Transverse colon (tissue), 4 donors: ENCODE results near the gene RABGAP1. TPM values are rescaled to one million over a fixed set of nuclear protein-coding genes. Genes with fewer than 3 reads are reported as not detected.
A peak's percentile ranks its signal among the peaks of the same experiment; 100 is the strongest.

Source experiments
- DNase-seq: peaks from one replicate; pipeline ENCODE4 v3.0.0-alpha.2; 2019
- H3K27ac ChIP-seq, 4 donors: fragments of 200-600 bp; sonication (generic); 2 replicates each; pipeline ENCODE4 v1.5.1; 2016 to 2018; ENCODE audit warnings: inconsistent platforms in 4 of 4
- H3K27me3 ChIP-seq: fragments of 200-600 bp; sonication (generic); 2 replicates; pipeline ENCODE4 v1.5.1; 2017; ENCODE audit warnings: inconsistent platforms
- H3K36me3 ChIP-seq, 4 donors: fragments of 200-600 bp; sonication (generic); 2 replicates each; pipeline ENCODE4 v1.5.1; 2017 to 2019; ENCODE audit warnings: inconsistent platforms in 4 of 4
- H3K4me1 ChIP-seq, 4 donors: fragments of 200-600 bp; sonication (generic); 2 replicates each; pipeline ENCODE4 v1.5.1; 2017 to 2020; ENCODE audit warnings: inconsistent platforms in 4 of 4
- H3K4me3 ChIP-seq, 4 donors: fragments of 200-600 bp; sonication (generic); 1 replicate in 1 of 4; 2 replicates in 3 of 4; pipeline versions ENCODE4 v1.5.1 to v1.6.1; 2017 to 2019; ENCODE audit warnings: inconsistent platforms in 4 of 4
- H3K9me3 ChIP-seq, 2 donors: fragments of 200-600 bp; sonication (generic); 2 replicates each; pipeline ENCODE4 v1.5.1; 2017 to 2019; ENCODE audit warnings: inconsistent platforms in 2 of 2
- CTCF ChIP-seq, 5 experiments: fragments of 200-600 bp in 3 of 5; fragments of 450-650 bp in 2 of 5; sonication (generic) in 3 of 5; IDR thresholded peaks; 1 replicate in 2 of 5; 2 replicates in 3 of 5; pipeline ENCODE4 v1.5.1; 2016 to 2017; ENCODE audit warnings: antibody characterized with exemption in 5 of 5, inconsistent platforms in 3 of 5, mild to moderate bottlenecking in 2 of 5, moderate library complexity in 1 of 5
- EP300 ChIP-seq: sonication (generic); formaldehyde crosslinking; IDR thresholded peaks from one replicate; pipeline ENCODE4 v1.6.1; 2017; ENCODE audit warnings: antibody characterized with exemption, low read depth
- POLR2A ChIP-seq: fragments of 450-650 bp; IDR thresholded peaks from one replicate; pipeline ENCODE4 v1.6.1; 2016; ENCODE audit warnings: antibody characterized with exemption, mild to moderate bottlenecking, moderate library complexity
- POLR2AphosphoS5 ChIP-seq, 3 donors: sonication (generic); formaldehyde crosslinking; IDR thresholded peaks; one replicate each; pipeline ENCODE4 v1.6.1; 2016; ENCODE audit warnings: antibody characterized with exemption in 3 of 3
- WGBS, 2 donors: methylation state at CpG; one replicate each; pipeline ENCODE4 v1.1.5; 2018; ENCODE audit warnings: low coverage in 1 of 2; 5-methylcytosine and 5-hydroxymethylcytosine counted together
- in situ Hi-C, 4 donors: fragments of 200-750 bp; cut with MboI; loops; one replicate each; pipeline versions ENCODE4 v1.15.0 to v1.15.1; 2017; ENCODE audit warnings: low sequenced_read_pairs in 3 of 4, low pct_ligation_motif_present in 1 of 4, low pct_unique_long_range_greater_than_20kb in 1 of 4
- intact Hi-C: fragments of 100-400 bp; cut with DNase I; formaldehyde crosslinking; loops from one replicate; pipeline ENCODE4 v1.15.1; 2023; ENCODE audit warnings: low total_unique reads
- total RNA-seq, 4 donors: library from RNA; depleted of rRNA; stranded (reverse); fragments of >200 nt; gene quantifications; one replicate each; pipeline ENCODE4 v1.1.0, GENCODE V29; 2016

RABGAP1 gene
- total RNA-seq, 4 donors from 2014 or later, result 56.1 to 114 (median 88.9) TPM

GRCh38 chr9:123039617-123040219 lies 98.9 kb downstream of the RABGAP1 start:
- H3K36me3 ChIP-seq, result no peaks in the 10 kb centered on the region
- H3K9me3 ChIP-seq, result no peaks in the 10 kb centered on the region
- DNase-seq, result no peak
- peaks cover 0 to 6% (median 0%) of the 10 kb centered on the region in 4 donors for H3K4me1 ChIP-seq
- TF ChIP-seq POLR2AphosphoS5 (IDR thresholded peaks at IDR 0.05) (no peak), EP300 (no peak), POLR2A (no peak), CTCF (IDR thresholded peaks at IDR 0.05) (no peak)
- H3K27ac ChIP-seq, result peak overlapping the region in 2 of 4 donors; percentile 18 to 31
- 83 to 89% methylated on average over 1 of the region's 1 CpG for WGBS, 2 donors
- intact Hi-C loops (no loop called here), in situ Hi-C loops (no loop called here)
- H3K27me3 ChIP-seq, result no peaks in the 10 kb centered on the region
- H3K4me3 ChIP-seq, result no peak overlapping the region

- DNase-seq, result no peak
- H3K36me3 ChIP-seq, result no peaks in the 10 kb centered on the region
- H3K4me1 ChIP-seq, result peaks cover 0 to 11% (median under 1%) of the 10 kb centered on the region in 4 donors
- TF ChIP-seq POLR2A (no peak), POLR2AphosphoS5 (IDR thresholded peaks at IDR 0.05) (no peak), EP300 (no peak), CTCF (IDR thresholded peaks at IDR 0.05) (no peak)
- no peaks in the 10 kb centered on the region for H3K9me3 ChIP-seq
- H3K27ac ChIP-seq, result no peak overlapping the region
- intact Hi-C loops (no loop called here), in situ Hi-C loops (no loop called here)
- no peaks in the 10 kb centered on the region for H3K27me3 ChIP-seq
- no peak overlapping the region for H3K4me3 ChIP-seq
- 71 to 86% methylated on average over 1 of the region's 1 CpG for WGBS, 2 donors
These were observed 100.0 kb downstream of the RABGAP1 start for GRCh38 chr9:123040801-123041200.

GRCh38 chr9:123041489-123041888 lies 100.7 kb downstream of the RABGAP1 start:
- intact Hi-C loops, result no loop called here
- peaks cover 0 to 17% (median 4%) of the 10 kb centered on the region in 4 donors for H3K4me1 ChIP-seq
- H3K36me3 ChIP-seq, result no peaks in the 10 kb centered on the region
- in situ Hi-C loops, result no loop called here
- no peaks in the 10 kb centered on the region for H3K9me3 ChIP-seq
- H3K4me3 ChIP-seq, result no peak overlapping the region
- no peak overlapping the region for H3K27ac ChIP-seq
- whole genome bisulfite sequencing, 2 donors, result 88% methylated on average over 2 of the region's 2 CpGs; no CpG with 5 or more reads in 1 of the 2 donors
- TF ChIP-seq POLR2A, result no peak
- no peak for TF ChIP-seq EP300
- TF ChIP-seq POLR2AphosphoS5 (IDR thresholded peaks at IDR 0.05), result no peak
- DNase-seq, result no peak
- H3K27me3 ChIP-seq, result no peaks in the 10 kb centered on the region

- Histone ChIP-seq H3K9me3 (no peaks in the 10 kb centered on the region), H3K27ac (peak overlapping the region in 2 of 4 donors; percentile 3 to 15), H3K4me1 (peaks cover 0 to 26% (median 6%) of the 10 kb centered on the region in 4 donors), H3K27me3 (no peaks in the 10 kb centered on the region), H3K4me3 (no peak overlapping the region), H3K36me3 (no peaks in the 10 kb centered on the region)
- 89 to 97% methylated on average over 5 of the region's 5 CpGs for WGBS, 2 donors
- in situ Hi-C loops (no loop called here), intact Hi-C loops (no loop called here)
- TF ChIP-seq EP300, result no peak
- no peak for TF ChIP-seq POLR2AphosphoS5 (IDR thresholded peaks at IDR 0.05)
- no peak for TF ChIP-seq POLR2A
- no peak for TF ChIP-seq CTCF (IDR thresholded peaks at IDR 0.05)
- no peak for DNase-seq
These were observed 102.5 kb downstream of the RABGAP1 start for GRCh38 chr9:123043081-123043939.
